GM06990 (cell line): ENCODE results near the gene ME1.

Experiments
- DNase-seq: peaks from one replicate; pipeline ENCODE4 v3.0.0-alpha.2; 2011; ENCODE audit not compliant: insufficient read length; ENCODE audit errors: extremely low read depth
- H3K27me3 ChIP-seq: replicated peaks from 2 replicates; pipeline ENCODE4 v1.6.0; 2011; ENCODE audit warnings: low read length; ENCODE audit not compliant: control insufficient read depth, insufficient read depth
- H3K36me3 ChIP-seq: 2 replicates; pipeline ENCODE4 v1.5.1; 2011; ENCODE audit warnings: low read length; ENCODE audit not compliant: control insufficient read depth, insufficient read depth
- H3K4me3 ChIP-seq: replicated peaks from 2 replicates; pipeline ENCODE4 v1.5.1; 2011; ENCODE audit warnings: low read depth, mild to moderate bottlenecking, control low read depth, low read length
- TF ChIP-seq, protein P1 (sequence below): IDR thresholded peaks from 2 replicates; pipeline ENCODE4 v1.5.1; 2011; ENCODE audit warnings: low read length, control low read depth, mild to moderate bottlenecking, inconsistent platforms; ENCODE audit not compliant: insufficient read depth, poor library complexity, severe bottlenecking

ME1 gene

GRCh38 chr6:83429857-83430610, 817 bp downstream of the ME1 start:
- Histone ChIP-seq H3K4me3 (no peak overlapping the region), H3K27me3 (no peaks in the 10 kb centered on the region; the same call in 1 of the 2 replicates), H3K36me3 (no peaks in the 10 kb centered on the region)
- TF ChIP-seq, protein P1, sequence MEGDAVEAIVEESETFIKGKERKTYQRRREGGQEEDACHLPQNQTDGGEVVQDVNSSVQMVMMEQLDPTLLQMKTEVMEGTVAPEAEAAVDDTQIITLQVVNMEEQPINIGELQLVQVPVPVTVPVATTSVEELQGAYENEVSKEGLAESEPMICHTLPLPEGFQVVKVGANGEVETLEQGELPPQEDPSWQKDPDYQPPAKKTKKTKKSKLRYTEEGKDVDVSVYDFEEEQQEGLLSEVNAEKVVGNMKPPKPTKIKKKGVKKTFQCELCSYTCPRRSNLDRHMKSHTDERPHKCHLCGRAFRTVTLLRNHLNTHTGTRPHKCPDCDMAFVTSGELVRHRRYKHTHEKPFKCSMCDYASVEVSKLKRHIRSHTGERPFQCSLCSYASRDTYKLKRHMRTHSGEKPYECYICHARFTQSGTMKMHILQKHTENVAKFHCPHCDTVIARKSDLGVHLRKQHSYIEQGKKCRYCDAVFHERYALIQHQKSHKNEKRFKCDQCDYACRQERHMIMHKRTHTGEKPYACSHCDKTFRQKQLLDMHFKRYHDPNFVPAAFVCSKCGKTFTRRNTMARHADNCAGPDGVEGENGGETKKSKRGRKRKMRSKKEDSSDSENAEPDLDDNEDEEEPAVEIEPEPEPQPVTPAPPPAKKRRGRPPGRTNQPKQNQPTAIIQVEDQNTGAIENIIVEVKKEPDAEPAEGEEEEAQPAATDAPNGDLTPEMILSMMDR: no peak
- no peak for DNase-seq

DNA sequence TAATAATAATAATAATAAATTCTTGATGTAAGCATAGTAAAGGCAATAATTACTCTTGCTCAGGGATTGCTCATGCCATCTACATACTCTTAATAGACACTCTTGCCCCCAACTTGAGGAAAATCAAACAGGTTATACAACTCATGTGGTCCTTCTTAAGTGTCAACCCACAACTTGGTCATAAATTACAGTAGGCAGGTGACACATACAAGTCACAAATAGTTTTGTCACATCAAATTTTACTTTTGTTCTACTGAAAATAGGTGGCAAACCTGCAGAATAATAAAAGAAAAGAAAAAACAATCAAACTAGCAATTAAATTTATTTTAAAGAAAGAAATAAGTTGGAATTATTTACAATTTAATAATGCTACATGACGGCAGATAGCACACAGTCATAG, 1.6 kb downstream of the ME1 start:
- Histone ChIP-seq H3K27me3 (no peaks in the 10 kb centered on the region; the same call in 1 of the 2 replicates), H3K4me3 (no peak overlapping the region), H3K36me3 (no peaks in the 10 kb centered on the region)
- TF ChIP-seq, protein P1: no peak
- no peak for DNase-seq

- no peaks in the 10 kb centered on the region for H3K36me3 ChIP-seq
- TF ChIP-seq, protein P1: no peak
- H3K4me3 ChIP-seq: no peak overlapping the region
- no peak for DNase-seq
- no peaks in the 10 kb centered on the region for H3K27me3 ChIP-seq
These were observed 6.3 kb downstream of the ME1 start for GRCh38 chr6:83424392-83425018.

DNA sequence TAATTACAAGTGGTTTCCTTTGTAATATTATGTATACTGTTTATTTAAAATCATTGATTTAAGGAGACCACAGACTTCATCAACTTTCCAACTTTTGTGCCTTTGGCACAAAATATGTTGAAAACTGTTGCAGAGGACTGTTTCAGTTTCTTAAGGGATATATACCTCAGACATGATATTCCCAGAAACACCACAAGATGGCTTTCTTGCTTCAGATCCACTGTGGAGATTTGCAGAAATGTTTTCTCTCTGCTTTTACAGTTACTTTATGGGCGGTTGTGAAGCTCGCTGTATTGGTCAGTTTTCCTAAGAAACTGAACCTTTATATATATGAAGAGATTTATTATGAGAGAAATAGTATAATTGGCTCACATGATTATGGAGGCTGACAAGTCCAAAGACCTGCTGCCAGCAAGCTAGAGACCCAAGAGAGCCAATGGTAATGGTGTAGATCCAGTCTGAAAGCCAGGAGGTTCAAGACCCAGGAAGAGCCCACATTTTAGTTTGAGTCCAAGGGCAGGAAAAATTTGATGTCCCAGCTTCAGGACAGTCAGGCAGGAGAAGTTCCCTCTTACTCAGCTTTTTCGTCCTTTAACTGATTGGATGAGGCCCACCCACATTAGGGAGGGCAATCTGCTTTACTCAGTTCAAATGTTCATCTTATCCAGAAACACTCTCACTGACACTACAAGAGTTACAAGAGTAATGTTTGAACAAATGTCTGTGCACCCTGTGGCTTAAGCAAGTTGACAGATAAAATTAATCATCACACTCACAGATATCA, 12.8 kb downstream of the ME1 start:
- no peak overlapping the region for H3K4me3 ChIP-seq
- TF ChIP-seq, protein P1: peak; percentile 29
- no peaks in the 10 kb centered on the region for H3K27me3 ChIP-seq
- DNase-seq: no peak
- H3K36me3 ChIP-seq: no peaks in the 10 kb centered on the region

GRCh38 chr6:83413068-83413467, 17.8 kb downstream of the ME1 start:
- TF ChIP-seq, protein P1: no peak
- H3K36me3 ChIP-seq: no peaks in the 10 kb centered on the region
- H3K27me3 ChIP-seq: no peaks in the 10 kb centered on the region
- no peak for DNase-seq
- no peak overlapping the region for H3K4me3 ChIP-seq
